Tibial artery (tissue), 4 donors: Measurements from ENCODE around the gene OR51A7.
"Not testable (repeated sequence)": the region's sequence is repeated elsewhere in the genome, so short reads cannot be mapped to it uniquely, and the experiment has no call there.

Experiments used
- DNase-seq, 2 donors: peaks; one replicate each; pipeline ENCODE4 v3.0.0-alpha.2; 2019
- H3K27ac ChIP-seq, 2 donors: fragments of 200-600 bp; sonication (generic) in 1 of 2; 1 replicate in 1 of 2; 2 replicates in 1 of 2; pipeline ENCODE4 v1.5.1; 2018 to 2019; ENCODE audit warnings: mild to moderate bottlenecking in 1 of 2
- H3K27me3 ChIP-seq, 2 donors: fragments of 200-600 bp; sonication (generic) in 1 of 2; one replicate each; pipeline versions ENCODE4 v1.5.1 to v1.6.0; 2016 to 2019
- H3K36me3 ChIP-seq, 3 donors: fragments of 200-600 bp; sonication (generic) in 2 of 3; one replicate each; pipeline ENCODE4 v1.5.1; 2016 to 2019; ENCODE audit warnings: mild to moderate bottlenecking in 2 of 3
- H3K4me1 ChIP-seq, 4 donors: fragments of 200-600 bp; sonication (generic) in 2 of 4; 1 replicate in 3 of 4; 2 replicates in 1 of 4; pipeline ENCODE4 v1.5.1; 2016 to 2019
- H3K4me3 ChIP-seq, 2 donors: fragments of 200-600 bp; sonication (generic) in 1 of 2; 1 replicate in 1 of 2; 2 replicates in 1 of 2; pipeline ENCODE4 v1.5.1; 2018 to 2019; ENCODE audit warnings: mild to moderate bottlenecking in 2 of 2
- H3K9me3 ChIP-seq, 3 donors: fragments of 200-600 bp; sonication (generic) in 1 of 3; one replicate each; pipeline ENCODE4 v1.5.1; 2016 to 2019
- intact Hi-C: fragments of 100-400 bp; cut with DNase I; formaldehyde crosslinking; loops from one replicate; pipeline ENCODE4 v1.15.0; 2023; ENCODE audit warnings: low total_unique reads
- TF ChIP-seq, protein P1 (sequence below), 2 experiments: fragments of 200-600 bp in 1 of 2; fragments of 450-650 bp in 1 of 2; IDR thresholded peaks; one replicate each; pipeline ENCODE4 v1.5.1; 2017 to 2019; ENCODE audit warnings: antibody characterized with exemption in 2 of 2, mild to moderate bottlenecking in 1 of 2, moderate library complexity in 1 of 2

The OR51A7 gene

DNA sequence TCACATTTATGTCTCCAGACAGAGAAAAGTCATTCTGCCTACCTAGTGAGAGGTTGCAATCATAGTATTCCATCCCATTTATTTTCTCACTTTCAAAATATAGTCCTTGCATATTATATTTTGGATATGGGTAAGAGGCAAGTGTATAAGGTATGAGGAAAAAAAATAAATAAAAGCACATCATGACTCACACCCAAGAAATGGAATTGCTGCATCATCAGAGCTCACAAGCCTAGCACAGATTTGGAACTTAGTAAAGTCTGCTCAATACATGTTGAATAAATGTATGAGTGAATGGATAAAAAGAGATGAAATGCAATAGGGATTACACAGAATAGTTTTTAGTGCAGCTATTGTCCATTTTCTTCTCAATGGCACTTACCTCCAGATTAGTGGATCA is 23.0 kb downstream of the OR51A7 start:
- intact Hi-C loops, result no loop called here
- no peaks in the 10 kb centered on the region for H3K27me3 ChIP-seq

DNA sequence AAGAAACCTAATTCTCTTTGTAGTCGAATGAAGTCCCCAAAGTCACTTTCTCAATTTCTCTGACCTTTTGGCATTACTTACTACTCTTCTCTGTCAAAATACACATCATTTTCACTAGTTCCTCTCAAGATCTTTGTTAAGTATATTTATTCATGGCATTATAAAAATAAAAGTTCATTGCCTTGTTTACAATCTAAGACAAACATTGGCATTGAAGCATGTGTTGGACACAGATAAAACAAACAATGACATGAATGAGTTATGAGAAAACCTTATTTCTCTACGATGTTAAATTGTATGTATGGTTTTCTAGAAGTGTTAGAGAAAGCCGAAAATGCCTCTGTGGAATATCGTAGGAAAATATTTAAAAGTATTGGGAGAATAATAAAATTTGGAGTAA is 29.2 kb downstream of the OR51A7 start:
- Histone ChIP-seq H3K4me3 (no peak overlapping the region), H3K27me3 (no peaks in the 10 kb centered on the region), H3K27ac (no peak overlapping the region), H3K4me1 (no peaks in the 10 kb centered on the region), H3K36me3 (no peaks in the 10 kb centered on the region), H3K9me3 (no peaks in the 10 kb centered on the region)
- no peak for DNase-seq
- intact Hi-C loops, result no loop called here
- TF ChIP-seq, protein P1, sequence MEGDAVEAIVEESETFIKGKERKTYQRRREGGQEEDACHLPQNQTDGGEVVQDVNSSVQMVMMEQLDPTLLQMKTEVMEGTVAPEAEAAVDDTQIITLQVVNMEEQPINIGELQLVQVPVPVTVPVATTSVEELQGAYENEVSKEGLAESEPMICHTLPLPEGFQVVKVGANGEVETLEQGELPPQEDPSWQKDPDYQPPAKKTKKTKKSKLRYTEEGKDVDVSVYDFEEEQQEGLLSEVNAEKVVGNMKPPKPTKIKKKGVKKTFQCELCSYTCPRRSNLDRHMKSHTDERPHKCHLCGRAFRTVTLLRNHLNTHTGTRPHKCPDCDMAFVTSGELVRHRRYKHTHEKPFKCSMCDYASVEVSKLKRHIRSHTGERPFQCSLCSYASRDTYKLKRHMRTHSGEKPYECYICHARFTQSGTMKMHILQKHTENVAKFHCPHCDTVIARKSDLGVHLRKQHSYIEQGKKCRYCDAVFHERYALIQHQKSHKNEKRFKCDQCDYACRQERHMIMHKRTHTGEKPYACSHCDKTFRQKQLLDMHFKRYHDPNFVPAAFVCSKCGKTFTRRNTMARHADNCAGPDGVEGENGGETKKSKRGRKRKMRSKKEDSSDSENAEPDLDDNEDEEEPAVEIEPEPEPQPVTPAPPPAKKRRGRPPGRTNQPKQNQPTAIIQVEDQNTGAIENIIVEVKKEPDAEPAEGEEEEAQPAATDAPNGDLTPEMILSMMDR (IDR thresholded peaks at IDR 0.05), result no peak

More for the DNA sequence above, 23.0 kb downstream of the OR51A7 start:
- H3K36me3 ChIP-seq, result no peaks in the 10 kb centered on the region
- H3K4me1 ChIP-seq, result no peaks in the 10 kb centered on the region
- no peaks in the 10 kb centered on the region for H3K9me3 ChIP-seq
- no peak overlapping the region for H3K4me3 ChIP-seq
- TF ChIP-seq, protein P1 (IDR thresholded peaks at IDR 0.05), result no peak
- no peak for DNase-seq
- H3K27ac ChIP-seq, result no peak overlapping the region

DNA sequence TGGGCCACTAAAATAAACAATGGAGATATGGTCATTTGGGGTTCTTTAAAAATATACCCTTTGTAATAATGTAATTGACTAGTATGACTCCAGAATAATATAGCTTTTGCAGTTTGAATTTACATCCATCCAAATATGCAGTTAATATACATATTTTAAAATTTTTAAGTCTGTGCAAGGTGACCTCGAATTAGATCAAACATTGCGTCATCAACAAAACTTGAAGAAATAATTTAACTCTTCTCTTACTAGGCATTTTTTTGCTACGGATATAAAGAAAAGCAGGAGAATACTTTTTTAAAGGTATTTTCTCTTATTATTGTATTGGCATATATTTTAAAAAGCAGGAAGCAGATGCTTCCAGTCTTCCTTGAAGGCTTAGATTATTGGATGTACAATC is 33.2 kb downstream of the OR51A7 start:
- no peaks in the 10 kb centered on the region for H3K27me3 ChIP-seq
- H3K36me3 ChIP-seq, result no peaks in the 10 kb centered on the region
- intact Hi-C loops, result no loop called here
- DNase-seq, result no peak
- H3K27ac ChIP-seq, result no peak overlapping the region
- no peaks in the 10 kb centered on the region for H3K4me1 ChIP-seq
- no peaks in the 10 kb centered on the region for H3K9me3 ChIP-seq
- TF ChIP-seq, protein P1 (IDR thresholded peaks at IDR 0.05), result no peak
- no peak overlapping the region for H3K4me3 ChIP-seq

DNA sequence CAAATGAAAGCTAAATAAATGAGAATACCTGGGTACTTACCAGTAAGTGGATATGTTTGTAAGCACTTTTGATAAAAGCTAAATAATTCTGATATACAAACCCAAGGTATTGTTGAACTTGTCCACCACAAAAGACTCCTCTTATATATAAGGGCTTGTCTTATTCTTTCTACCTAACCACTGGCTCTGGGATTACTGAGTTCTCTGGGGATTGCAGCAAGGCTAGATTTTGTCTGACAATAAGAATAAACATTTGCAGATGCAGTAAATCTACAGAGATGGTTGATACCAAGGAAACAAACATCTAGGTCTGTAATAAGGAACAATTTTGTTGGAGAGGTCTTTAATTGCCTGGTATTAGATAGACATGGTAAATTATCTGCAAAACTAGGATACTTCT is 43.9 kb downstream of the OR51A7 start, which contains the start of gene OR51A4:
Gene OR51A4, minus strand, starts transcription at position 101 of the 400 bp plus-strand sequence. CDS start 505 bp downstream, outside the sequence.
- Histone ChIP-seq H3K36me3 (no peaks in the 10 kb centered on the region), H3K27me3 (no peaks in the 10 kb centered on the region), H3K4me1 (no peaks in the 10 kb centered on the region), H3K27ac (no peak within 1 kb of the TSS), H3K4me3 (no peak within 1 kb of the TSS), H3K9me3 (no peaks in the 10 kb centered on the region)
- intact Hi-C loops, result no loop called here
- DNase-seq, result no peak
- TF ChIP-seq, protein P1 (IDR thresholded peaks at IDR 0.05), result no peak

DNA sequence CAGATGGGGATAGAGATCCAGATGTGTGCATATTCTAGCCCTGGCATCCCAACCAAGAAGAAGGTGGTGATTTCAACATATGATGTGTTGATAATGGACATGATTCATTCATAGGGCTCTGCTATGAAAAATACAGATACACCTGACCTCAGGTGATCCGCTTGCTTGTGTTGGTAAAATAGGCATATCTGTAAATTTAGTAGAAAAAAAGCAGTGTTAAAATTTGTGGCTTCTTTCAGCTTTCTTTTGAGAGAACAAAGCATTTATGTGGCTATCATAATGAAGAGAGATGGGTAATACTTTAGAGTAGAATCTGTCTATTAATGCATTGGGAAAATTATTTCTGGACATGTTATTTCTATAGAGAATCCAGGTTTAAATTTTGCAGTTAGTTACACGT is 52.0 kb downstream of the OR51A7 start, which contains the start of gene OR51A2:
Gene OR51A2, minus strand, starts transcription at position 101 of the 400 bp plus-strand sequence. Its CDS starts 0 bp downstream, at position 101.
- DNase-seq, intact Hi-C loops, H3K27ac ChIP-seq, H3K9me3 ChIP-seq, H3K4me3 ChIP-seq, H3K36me3 ChIP-seq, H3K27me3 ChIP-seq, H3K4me1 ChIP-seq: not testable (repeated sequence)

DNA sequence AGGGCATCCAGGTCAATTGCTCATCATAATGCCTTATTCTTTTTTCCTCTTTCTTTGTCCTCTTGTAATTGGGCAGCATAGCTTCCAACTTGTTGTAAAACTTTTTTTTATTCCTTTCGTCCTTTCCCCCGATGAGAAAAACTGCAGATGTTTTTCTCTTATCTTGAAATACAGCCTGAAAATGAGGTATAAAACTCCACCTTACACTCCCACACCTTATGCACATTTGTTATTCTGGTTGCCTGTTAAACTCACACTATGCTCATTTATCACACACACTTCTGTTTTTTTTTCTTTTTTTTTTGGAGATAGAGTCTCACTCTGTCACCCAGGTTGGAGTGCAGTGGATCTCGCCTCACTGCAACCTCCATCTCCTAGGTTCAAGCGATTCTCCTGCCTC is 53.8 kb downstream of the OR51A7 start:
- Histone ChIP-seq H3K9me3 (no peaks in the 10 kb centered on the region), H3K4me1 (no peaks in the 10 kb centered on the region), H3K27ac (no peak overlapping the region), H3K27me3 (no peaks in the 10 kb centered on the region), H3K36me3 (no peaks in the 10 kb centered on the region), H3K4me3 (no peak overlapping the region)
- no peak for DNase-seq
- intact Hi-C loops, result no loop called here
- TF ChIP-seq, protein P1 (IDR thresholded peaks at IDR 0.05), result no peak
